H1 (cell line): ENCODE measurements around the gene ZNF681. TPM values are rescaled to one million over a fixed set of nuclear protein-coding genes. Genes with fewer than 3 reads are reported as not detected.

Experiments
- CTCF ChIA-PET: fragments of 300-600 bp; sonication (Branson Sonifier 250); formaldehyde crosslinking; loops from one replicate; lab custom pipeline; 2021; ENCODE audit not compliant: partially characterized antibody; lab: Charles Lee
- POLR2A ChIA-PET: fragments of 300-600 bp; sonication (Branson Sonifier 250); formaldehyde crosslinking; loops from one replicate; lab custom pipeline; 2021; ENCODE audit warnings: inconsistent platforms; ENCODE audit not compliant: partially characterized antibody; lab: Charles Lee
- DNase-seq, 2 experiments: peaks; one replicate each; pipeline versions ENCODE4 v3.0.0 to v3.0.0-alpha.2; 2010 to 2022; ENCODE audit warnings: low spot score in 2 of 2, low read depth in 1 of 2, mixed read lengths in 1 of 2
- FAIRE-seq: peaks from 2 replicates; lab custom pipeline; 2011; peaks lifted over from hg19 to GRCh38; lab: Jason Lieb, UNC
- H2AFZ ChIP-seq: 2 replicates; pipeline ENCODE4 v1.8.1; 2012; ENCODE audit warnings: low read length, inconsistent platforms
- H2AK5ac ChIP-seq: 2 replicates; pipeline ENCODE4 v1.6.1; 2013; ENCODE audit warnings: low read depth, low read length
- H2BK120ac ChIP-seq: replicated peaks from 2 replicates; pipeline ENCODE3; 2013; ENCODE audit warnings: low read depth, low read length, inconsistent platforms
- H2BK12ac ChIP-seq: 2 replicates; pipeline ENCODE4 v1.6.1; 2013; ENCODE audit warnings: low read depth, low read length
- H2BK15ac ChIP-seq: 2 replicates; pipeline ENCODE4 v1.6.1; 2013; ENCODE audit warnings: low read length
- H2BK20ac ChIP-seq: 2 replicates; pipeline ENCODE4 v1.6.1; 2013; ENCODE audit warnings: low read length
- H2BK5ac ChIP-seq: 2 replicates; pipeline ENCODE4 v1.6.1; 2013; ENCODE audit warnings: low read depth, low read length
- H3K14ac ChIP-seq: 2 replicates; pipeline ENCODE4 v1.6.1; 2013; ENCODE audit warnings: inconsistent platforms; ENCODE audit not compliant: insufficient read length
- H3K18ac ChIP-seq: 2 replicates; pipeline ENCODE4 v1.6.1; 2013; ENCODE audit warnings: low read length; ENCODE audit errors: extremely low read depth
- H3K23ac ChIP-seq: 2 replicates; pipeline ENCODE4 v1.6.1; 2013; ENCODE audit warnings: inconsistent platforms; ENCODE audit not compliant: insufficient read length
- H3K23me2 ChIP-seq: 2 replicates; pipeline ENCODE4 v1.6.1; 2013; ENCODE audit warnings: low read depth, low read length
- H3K27ac ChIP-seq: 2 replicates; pipeline ENCODE4 v1.6.1; 2011; ENCODE audit warnings: low read depth, low read length, inconsistent platforms
- H3K27me3 ChIP-seq, 4 experiments: replicated peaks in 1 of 4; 1 replicate in 1 of 4; 2 replicates in 3 of 4; pipeline versions ENCODE4 v1.6.1 to v1.8.1; 2011 to 2013; ENCODE audit warnings: low read length in 3 of 4, mild to moderate bottlenecking in 3 of 4, inconsistent platforms in 2 of 4, mixed read lengths in 2 of 4, moderate library complexity in 1 of 4; ENCODE audit not compliant: control insufficient read depth in 3 of 4, insufficient read depth in 3 of 4; ENCODE audit errors: extremely low read depth in 1 of 4
- H3K36me3 ChIP-seq, 4 experiments: 2 replicates each; pipeline versions ENCODE4 v1.6.1 to v1.8.1; 2011 to 2013; ENCODE audit warnings: mild to moderate bottlenecking in 4 of 4, low read length in 3 of 4, moderate library complexity in 2 of 4, control low read depth in 1 of 4, inconsistent platforms in 1 of 4; ENCODE audit not compliant: insufficient read depth in 4 of 4, control insufficient read depth in 2 of 4
- H3K4ac ChIP-seq: replicated peaks from 2 replicates; pipeline ENCODE3; 2013; ENCODE audit warnings: low read length, low read depth, mixed read lengths, inconsistent platforms; ENCODE audit not compliant: insufficient read length
- H3K4me1 ChIP-seq, 4 experiments: replicated peaks in 1 of 4; 1 replicate in 1 of 4; 2 replicates in 3 of 4; pipeline versions ENCODE4 v1.6.1 to v1.8.1; 2011 to 2013; ENCODE audit warnings: low read length in 3 of 4, inconsistent platforms in 2 of 4, mixed read lengths in 1 of 4; ENCODE audit not compliant: insufficient read depth in 4 of 4, control insufficient read depth in 3 of 4
- H3K4me2 ChIP-seq, 2 experiments: 2 replicates each; pipeline versions ENCODE4 v1.6.1 to v1.8.1; 2011 to 2013; ENCODE audit warnings: low read depth in 2 of 2, low read length in 2 of 2, control low read depth in 1 of 2, inconsistent platforms in 1 of 2, mild to moderate bottlenecking in 1 of 2; ENCODE audit not compliant: insufficient read depth in 1 of 2
- H3K4me3 ChIP-seq, 4 experiments: fragments of 200-600, 300-600 bp in 1 of 4; sonication (generic), shearing (Covaris generic), sonication (Bioruptor Twin) in 1 of 4; 2 replicates each; pipeline versions ENCODE4 v1.5.1 to v1.8.1; 2011 to 2016; ENCODE audit warnings: low read length in 4 of 4, low read depth in 3 of 4, control low read depth in 2 of 4, inconsistent platforms in 2 of 4, mild to moderate bottlenecking in 2 of 4, mixed read lengths in 1 of 4, moderate library complexity in 1 of 4; ENCODE audit not compliant: insufficient read depth in 2 of 4; ENCODE audit errors: extremely low read depth in 1 of 4
- H3K56ac ChIP-seq: replicated peaks from 2 replicates; pipeline ENCODE3; 2013; ENCODE audit warnings: low read depth, mild to moderate bottlenecking, mixed read lengths, low read length, inconsistent platforms; ENCODE audit not compliant: insufficient read length
- H3K79me1 ChIP-seq: 2 replicates; pipeline ENCODE4 v1.6.1; 2013; ENCODE audit warnings: low read depth, low read length, control low read depth
- H3K79me2 ChIP-seq, 2 experiments: 2 replicates each; pipeline versions ENCODE4 v1.6.1 to v1.8.1; 2012 to 2013; ENCODE audit warnings: low read length in 2 of 2, mild to moderate bottlenecking in 2 of 2, inconsistent platforms in 1 of 2; ENCODE audit not compliant: insufficient read depth in 2 of 2, control insufficient read depth in 1 of 2
- H3K9ac ChIP-seq, 4 experiments: replicated peaks in 1 of 4; 1 replicate in 1 of 4; 2 replicates in 3 of 4; pipeline versions ENCODE4 v1.6.1 to v1.8.1; 2011 to 2013; ENCODE audit warnings: low read depth in 3 of 4, low read length in 3 of 4, control low read depth in 2 of 4, mild to moderate bottlenecking in 2 of 4, moderate library complexity in 2 of 4, inconsistent platforms in 1 of 4; ENCODE audit errors: extremely low read depth in 1 of 4
- H3K9me3 ChIP-seq, 2 experiments: 2 replicates each; pipeline versions ENCODE4 v1.6.1 to v1.8.1; 2012 to 2013; ENCODE audit warnings: mild to moderate bottlenecking in 2 of 2, moderate library complexity in 2 of 2, control low read depth in 1 of 2, inconsistent platforms in 1 of 2, low read depth in 1 of 2, low read length in 1 of 2, mixed read lengths in 1 of 2; ENCODE audit not compliant: insufficient read depth in 2 of 2
- H4K20me1 ChIP-seq, 2 experiments: replicated peaks in 1 of 2; 2 replicates each; pipeline versions ENCODE3 to v1.8.1; 2011 to 2013; ENCODE audit warnings: inconsistent platforms in 2 of 2, low read length in 2 of 2, mild to moderate bottlenecking in 1 of 2; ENCODE audit not compliant: insufficient read depth in 2 of 2, control insufficient read depth in 1 of 2
- H4K5ac ChIP-seq: 2 replicates; pipeline ENCODE4 v1.6.1; 2013; ENCODE audit warnings: low read length, low read depth, mixed read lengths, inconsistent platforms; ENCODE audit not compliant: insufficient read length
- H4K8ac ChIP-seq: 2 replicates; pipeline ENCODE4 v1.8.0; 2013; ENCODE audit warnings: mild to moderate bottlenecking, moderate library complexity, low read length, inconsistent platforms; ENCODE audit not compliant: insufficient read depth; ENCODE audit errors: extremely low read depth
- H4K91ac ChIP-seq: replicated peaks from 2 replicates; pipeline ENCODE3; 2013; ENCODE audit warnings: low read length, mixed read lengths, inconsistent platforms; ENCODE audit not compliant: insufficient read length
- CHD2 ChIP-seq: IDR thresholded peaks from 2 replicates; pipeline ENCODE4 v1.6.1; 2012; ENCODE audit warnings: low read length, improper control_type of control experiment
- KDM4A ChIP-seq: IDR thresholded peaks from one replicate; pipeline ENCODE4 v1.7.1; 2012; ENCODE audit warnings: low read depth, mild to moderate bottlenecking, moderate library complexity, low read length, inconsistent platforms; ENCODE audit not compliant: severe bottlenecking
- RAD21 ChIP-seq, 2 experiments: IDR thresholded peaks in 1 of 2; conservative IDR thresholded peaks in 1 of 2; 2 replicates each; pipeline ENCODE4 v1.6.1; 2011; ENCODE audit warnings: low read depth in 2 of 2, low read length in 2 of 2, improper control_type of control experiment in 1 of 2, inconsistent platforms in 1 of 2, mild to moderate bottlenecking in 1 of 2, moderate library complexity in 1 of 2
- WGBS, 2 experiments: shearing (Covaris generic) in 1 of 2; methylation state at CpG; one replicate each; pipeline versions ENCODE4 v1.1.6 to v1.1.7; 2013 to 2015; ENCODE audit warnings: low lambda C conversion rate in 2 of 2, mixed read lengths in 2 of 2, inconsistent platforms in 1 of 2, low coverage in 1 of 2, missing lambda C conversion rate in 1 of 2; ENCODE audit not compliant: insufficient replicate concordance in 2 of 2, insufficient coverage in 1 of 2, insufficient read length in 1 of 2; ENCODE audit errors: extremely low coverage in 1 of 2, missing lambda C conversion rate in 1 of 2; 5-methylcytosine and 5-hydroxymethylcytosine counted together
- polyA plus RNA-seq, 7 experiments: library from polyadenylated mRNA; depleted of rRNA in 3 of 7; stranded (reverse) in 5 of 7; unstranded in 2 of 7; fragments of >200 nt in 5 of 7; fragments of 200-250 nt in 2 of 7; gene quantifications; 1 replicate in 5 of 7; 2 replicates in 1 of 7; 4 replicates in 1 of 7; pipeline versions ENCODE4 v1.2.1 to v1.2.3, GENCODE V29; 2011 to 2013; ENCODE audit warnings: missing spikeins in 2 of 7, mixed read lengths in 2 of 7
- total RNA-seq: library from RNA; stranded (reverse); fragmentation: NEBNext Ultra II Directional; extraction: Animal tissue kit (Norgen Biotek cat#: 25700); gene quantifications from 2 replicates; pipeline ENCODE4 v1.2.1, GENCODE V29; 2021

The ZNF681 gene
- total and polyA plus RNA-seq, 2 of the 8 experiments (the other 6 are each of a cell fraction or from before 2014, with no cell fraction given) = 1.1 to 6.8 TPM

- Histone ChIP-seq H2BK5ac (no peak overlapping the region), H2BK15ac (no peak overlapping the region), H4K20me1 (no peaks in the 10 kb centered on the region), H3K4me3 (no peak overlapping the region), H4K8ac (no peak overlapping the region), H3K4ac (no peak overlapping the region), H4K5ac (no peak overlapping the region), H3K23me2 (no peaks in the 10 kb centered on the region), H2AFZ (no peak overlapping the region), H3K14ac (no peak overlapping the region), H3K36me3 (no peaks in the 10 kb centered on the region), H2BK12ac (no peak overlapping the region), H3K9me3 (peaks cover 0 to 12% of the 10 kb centered on the region in 2 experiments; a peak in 3 of 4 replicates), H2AK5ac (no peak overlapping the region), H2BK20ac (no peak overlapping the region), H3K18ac (no peak overlapping the region), H3K23ac (no peak overlapping the region), H3K79me1 (no peaks in the 10 kb centered on the region), H3K9ac (no peak overlapping the region), H3K79me2 (peaks cover 0 to 65% of the 10 kb centered on the region in 2 experiments; a peak in 2 of 4 replicates), H3K56ac (no peak overlapping the region), H3K4me2 (no peak overlapping the region), H3K27me3 (no peaks in the 10 kb centered on the region), H4K91ac (no peak overlapping the region), H3K27ac (no peak overlapping the region), H3K4me1 (no peaks in the 10 kb centered on the region), H2BK120ac (no peak overlapping the region)
- FAIRE-seq (no peak), DNase-seq (no peak)
- 81% methylated on average over 3 of the region's 3 CpGs; no CpG with 5 or more reads in 1 of the 2 experiments for WGBS, 2 experiments
- POLR2A ChIA-PET = interaction anchor here (0.6 to 1.6 kb wide), 2 partner anchors 73 to 421 kb away, joined by 3 to 5 read pairs; no protein-coding TSS in a partner anchor
- CTCF ChIA-PET = interaction anchor here (1.2 kb wide), 1 partner anchor 133 kb away, joined by 4 read pairs; no protein-coding TSS in a partner anchor
- TF ChIP-seq KDM4A = no peak
- no peak for TF ChIP-seq RAD21 (IDR thresholded peaks at IDR 0.05 in 1 of 2, conservative IDR thresholded peaks at IDR 0.05 in 1 of 2; ENCODE audit: low read depth in 2 of 2, low read length in 2 of 2)
- TF ChIP-seq CHD2 = no peak
Observed at GRCh38 chr19:23800271-23800670, 41.6 kb upstream of the ZNF681 start.
